KBM-7 (cell line): ENCODE results near the gene ODF2.
"Not testable (repeated sequence)": the region's sequence is repeated elsewhere in the genome, so short reads cannot be mapped to it uniquely, and the experiment has no call there.

Source experiments
- DNase-seq: peaks from one replicate; pipeline ENCODE4 v3.0.0-alpha.2; 2015
- in situ Hi-C: fragments of 300-500 bp; cut with MboI; formaldehyde crosslinking; loops from 2 replicates; pipeline ENCODE4 v1.14.3; 2020; ENCODE audit warnings: low sequenced_read_pairs, low pct_unique_long_range_greater_than_20kb, mixed read lengths

The ODF2 gene

DNA sequence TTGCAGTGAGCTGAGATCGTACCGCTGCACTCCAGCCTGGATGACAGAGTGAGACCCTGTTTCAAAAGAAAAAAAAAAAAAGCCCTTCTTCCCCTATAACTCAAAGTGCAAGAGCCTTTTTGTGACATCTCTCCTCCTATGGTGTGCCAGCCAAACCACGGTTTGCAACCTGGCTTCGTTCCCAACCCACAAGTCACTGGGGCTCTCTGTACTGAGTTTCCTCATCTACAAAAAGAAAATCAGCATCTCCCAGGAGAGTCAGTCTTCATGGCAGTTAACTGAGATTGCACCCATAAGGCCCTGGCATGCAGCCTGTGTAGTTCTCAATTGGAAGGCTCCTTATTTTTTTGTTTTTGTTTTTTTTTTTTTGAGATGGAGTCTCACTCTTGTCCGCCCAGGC lies 14.8 kb downstream of the ODF2 start:
- DNase-seq = peak; percentile 86
- in situ Hi-C loops = no loop called here

DNA sequence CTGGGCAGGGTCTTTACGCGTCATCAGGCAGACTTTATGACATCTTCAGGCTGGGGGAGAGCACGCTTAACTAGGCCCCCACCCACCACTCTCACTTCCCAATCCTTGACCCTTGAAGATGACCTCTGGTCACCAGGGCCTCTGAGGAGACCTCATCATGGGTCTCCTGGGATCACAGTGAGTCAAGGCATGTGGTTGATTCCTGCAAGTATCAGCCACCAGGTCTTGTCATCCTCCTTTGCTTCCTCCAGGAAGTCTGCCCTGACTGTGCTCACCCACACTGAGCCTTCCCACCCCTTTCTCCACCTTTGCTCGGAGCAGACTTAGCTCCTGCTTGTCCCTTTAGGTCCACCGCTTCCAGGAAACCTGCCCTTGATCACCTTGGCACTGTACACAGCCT lies 17.3 kb downstream of the ODF2 start:
- no peak for DNase-seq
- in situ Hi-C loops = no loop called here

DNA sequence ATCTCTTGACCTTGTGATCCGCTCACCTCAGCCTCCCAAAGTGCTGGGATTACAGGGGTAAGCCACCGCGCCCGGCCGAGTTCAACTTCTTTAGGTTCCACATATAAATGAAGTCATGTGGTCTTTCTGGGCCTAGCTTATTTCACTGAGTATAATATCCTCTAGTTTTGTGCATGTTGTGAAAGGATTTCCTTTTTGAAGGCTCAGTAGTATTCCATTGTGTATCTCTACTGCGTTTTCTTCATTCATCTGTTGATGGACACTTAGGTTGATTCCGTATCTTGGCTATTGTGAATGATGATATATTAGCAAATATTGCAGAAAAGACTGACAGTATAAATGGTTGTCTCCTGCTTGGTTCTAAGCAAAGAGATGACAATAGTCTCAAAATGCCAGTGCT lies 20.1 kb downstream of the ODF2 start:
- in situ Hi-C loops = no loop called here
- no peak for DNase-seq

DNA sequence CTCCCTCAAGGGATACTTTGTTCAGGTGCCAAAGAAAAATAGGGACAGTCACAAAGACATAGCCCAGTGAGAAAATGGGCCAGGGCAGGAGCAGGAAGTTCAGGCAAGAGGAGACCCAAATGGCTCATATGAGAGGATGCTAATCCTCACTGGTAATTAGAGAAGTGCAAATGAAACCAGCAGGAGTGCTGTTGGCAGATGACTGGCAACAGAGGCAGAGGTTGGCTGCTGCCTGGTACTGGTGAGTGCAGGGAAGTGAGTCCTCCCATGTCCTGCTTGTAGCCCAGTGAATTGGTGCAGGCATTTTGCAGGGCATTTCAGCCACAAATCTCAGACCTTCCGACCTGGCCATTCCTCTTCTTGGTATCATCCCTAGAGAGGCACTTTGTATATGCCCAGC lies 23.5 kb downstream of the ODF2 start:
- no peak for DNase-seq
- in situ Hi-C loops = no loop called here

DNA sequence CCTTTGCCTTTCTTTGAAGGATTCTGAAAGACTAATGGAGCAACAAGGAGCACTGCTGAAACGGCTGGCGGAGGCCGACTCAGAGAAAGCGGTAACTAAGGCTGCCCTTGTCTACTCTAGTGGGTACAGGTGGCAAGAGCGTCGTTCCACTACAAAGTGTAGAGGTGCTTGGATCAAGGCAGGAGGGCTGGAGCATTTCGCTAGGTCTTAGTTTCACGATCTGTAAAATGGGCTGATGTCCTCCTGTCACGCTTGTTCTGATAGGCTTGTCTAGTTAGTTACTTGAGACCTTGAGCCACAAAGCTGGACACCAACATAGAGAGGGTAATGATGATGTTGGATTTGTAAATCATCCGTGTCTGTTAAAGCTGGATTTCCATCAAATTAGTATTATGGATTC lies 25.8 kb downstream of the ODF2 start:
- no peak for DNase-seq
- in situ Hi-C loops = no loop called here

DNA sequence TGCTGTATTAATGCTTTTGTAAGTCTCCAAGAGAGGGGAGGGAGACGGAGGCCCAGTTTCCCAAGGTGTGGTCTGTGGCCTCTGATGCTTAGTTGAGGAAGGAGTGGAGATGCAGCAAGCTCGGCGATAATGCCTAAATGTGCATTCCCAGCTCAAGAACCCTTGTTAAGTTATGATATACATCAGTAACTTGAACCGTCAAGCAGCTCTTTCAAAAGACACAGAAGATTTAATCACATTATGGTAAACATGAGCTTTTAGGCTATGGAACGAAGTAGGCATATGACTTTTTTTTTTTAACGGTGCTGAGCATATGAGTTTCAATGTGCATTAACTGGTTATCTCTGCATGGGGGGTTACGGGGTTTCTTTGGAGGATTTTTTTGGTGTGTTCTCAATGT lies 26.4 kb downstream of the ODF2 start:
- in situ Hi-C loops = no loop called here
- no peak for DNase-seq

DNA sequence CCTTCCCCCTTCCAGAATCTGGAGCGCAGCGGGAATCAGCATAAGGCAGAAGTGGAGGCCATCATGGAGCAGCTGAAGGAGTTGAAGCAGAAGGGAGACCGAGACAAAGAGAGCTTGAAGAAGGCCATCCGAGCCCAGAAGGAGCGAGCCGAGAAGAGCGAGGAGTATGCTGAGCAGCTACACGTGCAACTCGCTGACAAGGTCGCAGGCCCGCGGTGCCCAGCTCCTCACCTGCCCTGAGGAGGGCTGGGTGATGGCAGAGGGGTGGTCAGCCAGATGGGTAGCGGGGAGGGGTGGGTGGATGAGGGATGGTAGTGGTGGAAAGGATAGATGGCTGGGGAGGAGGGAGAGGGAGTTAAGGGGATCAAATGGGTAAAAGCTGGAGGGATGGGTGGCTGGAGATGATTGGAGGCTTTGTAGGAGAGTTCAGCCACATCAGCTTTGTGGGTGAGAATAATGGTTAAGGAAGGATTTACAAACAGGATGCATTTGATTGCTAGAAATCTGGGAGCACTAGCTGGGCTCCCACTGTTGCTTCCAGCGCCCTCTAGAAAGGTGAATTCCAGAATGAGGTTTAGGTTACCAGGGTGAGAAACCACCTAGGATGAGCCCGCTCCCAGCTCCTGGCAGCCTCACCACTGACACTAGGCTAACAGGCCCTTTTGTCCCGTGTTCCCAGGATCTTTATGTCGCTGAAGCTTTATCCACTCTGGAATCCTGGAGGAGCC lies 29.0 kb downstream of the ODF2 start:
- in situ Hi-C loops = no loop called here
- DNase-seq = no peak

DNA sequence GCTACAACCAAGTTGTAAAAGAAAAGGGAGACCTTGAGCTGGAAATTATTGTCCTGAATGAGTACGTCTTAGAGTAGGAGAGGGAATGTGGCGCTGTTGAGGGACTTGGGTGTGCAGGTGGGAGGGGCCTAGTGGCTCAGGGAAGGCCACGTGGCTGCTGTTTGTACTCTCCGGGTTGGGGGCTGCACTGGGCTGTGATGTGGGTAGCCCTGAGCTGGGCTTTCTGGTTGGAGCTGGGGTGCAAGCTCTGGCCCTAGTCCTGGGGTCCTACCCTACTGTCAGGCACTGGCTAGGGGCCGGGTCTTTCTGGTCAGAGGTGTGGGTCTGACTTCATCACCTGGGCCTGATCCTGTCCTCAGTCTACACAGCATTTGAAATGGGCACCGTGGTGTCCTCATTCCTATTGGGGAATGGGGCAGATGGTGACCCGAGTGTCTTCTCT lies 29.6 kb downstream of the ODF2 start:
- no peak for DNase-seq
- in situ Hi-C loops = no loop called here

DNA sequence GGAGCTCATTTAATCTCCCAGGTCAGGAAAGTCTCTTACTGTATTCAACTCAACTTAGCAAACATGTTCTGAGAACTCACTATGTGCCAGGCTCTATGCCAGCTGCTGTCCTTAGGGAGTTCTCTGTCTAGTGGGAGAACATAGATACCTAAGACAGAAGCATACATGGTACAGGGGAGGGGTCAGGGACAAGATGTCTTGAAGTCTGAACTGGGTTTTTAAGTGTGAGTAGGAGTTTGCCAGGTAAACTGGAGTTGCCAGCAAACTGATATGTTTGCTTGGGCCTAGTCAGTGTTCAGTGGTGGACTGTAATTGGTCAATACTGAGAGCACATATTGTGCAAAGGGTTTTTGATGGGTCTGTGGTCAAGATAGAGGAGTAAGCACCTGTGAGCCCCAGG lies 30.4 kb downstream of the ODF2 start:
- DNase-seq = no peak
- in situ Hi-C loops = no loop called here

DNA sequence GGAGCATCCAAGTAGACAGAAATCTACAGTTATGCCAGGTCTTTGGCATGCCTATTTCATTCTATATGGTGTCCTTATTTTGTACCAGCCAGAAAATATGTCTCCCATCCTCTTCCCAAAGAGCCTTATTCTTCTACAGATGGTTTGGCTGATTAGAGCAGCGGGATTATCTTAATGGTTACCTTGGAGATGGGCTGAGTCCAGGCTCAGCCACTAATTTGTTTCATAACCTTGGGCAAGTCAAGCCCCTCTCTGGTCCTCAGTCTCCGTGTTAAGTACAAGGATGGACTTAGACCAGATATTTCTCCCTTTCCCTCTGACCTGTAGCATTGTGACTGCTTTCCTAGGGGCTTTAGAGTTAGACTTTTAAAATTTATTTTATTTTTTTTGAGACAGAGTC lies 37.6 kb downstream of the ODF2 start:
- in situ Hi-C loops = no loop called here
- no peak for DNase-seq

DNA sequence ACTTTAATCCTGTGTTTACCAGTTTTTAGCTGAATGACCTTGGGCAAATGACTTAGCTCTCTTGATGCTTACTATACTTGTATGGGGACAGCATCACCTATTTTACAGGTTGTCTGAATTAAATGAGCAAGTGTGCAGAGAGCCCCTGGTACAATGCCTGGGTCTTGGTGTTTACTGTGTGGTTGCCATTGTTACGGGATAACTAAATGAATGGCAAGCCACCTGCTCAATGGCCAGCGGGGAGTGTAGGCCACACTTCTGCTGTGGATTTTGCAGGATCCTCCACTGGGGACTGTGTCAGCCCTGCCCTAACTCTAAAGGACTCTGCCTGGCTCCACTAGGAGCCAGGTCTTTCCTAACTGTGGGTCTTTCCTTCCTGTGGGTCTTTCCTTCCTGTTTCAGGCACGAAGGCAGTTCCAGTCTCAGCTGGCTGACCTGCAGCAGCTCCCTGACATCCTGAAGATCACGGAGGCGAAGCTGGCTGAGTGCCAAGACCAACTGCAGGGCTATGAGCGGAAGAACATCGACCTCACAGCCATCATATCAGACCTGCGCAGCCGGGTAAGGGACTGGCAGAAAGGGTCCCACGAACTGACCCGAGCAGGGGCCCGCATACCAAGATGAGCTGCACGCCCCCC lies 38.4 kb downstream of the ODF2 start:
- peak; percentile 96 for DNase-seq
- in situ Hi-C loops = no loop called here

DNA sequence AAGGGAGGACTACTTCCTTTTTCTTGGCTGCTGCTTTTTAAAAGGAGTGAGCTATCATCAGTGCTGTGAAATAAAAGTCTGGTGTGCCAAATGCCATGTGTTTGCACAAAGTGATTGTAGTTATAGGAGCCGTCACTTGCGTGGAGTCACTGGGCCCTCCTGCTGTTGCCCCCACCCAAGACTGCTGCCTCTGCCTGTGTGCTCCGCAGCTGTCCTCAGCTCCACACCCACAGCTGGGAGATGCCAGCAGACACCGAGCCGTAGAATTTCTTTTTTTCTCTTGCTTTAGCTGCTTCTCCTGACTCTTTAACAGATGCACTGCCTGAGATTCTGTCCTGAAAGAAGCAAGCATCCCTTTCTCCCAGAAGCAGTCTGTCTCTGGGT lies 38.9 kb downstream of the ODF2 start:
- in situ Hi-C loops = no loop called here

DNA sequence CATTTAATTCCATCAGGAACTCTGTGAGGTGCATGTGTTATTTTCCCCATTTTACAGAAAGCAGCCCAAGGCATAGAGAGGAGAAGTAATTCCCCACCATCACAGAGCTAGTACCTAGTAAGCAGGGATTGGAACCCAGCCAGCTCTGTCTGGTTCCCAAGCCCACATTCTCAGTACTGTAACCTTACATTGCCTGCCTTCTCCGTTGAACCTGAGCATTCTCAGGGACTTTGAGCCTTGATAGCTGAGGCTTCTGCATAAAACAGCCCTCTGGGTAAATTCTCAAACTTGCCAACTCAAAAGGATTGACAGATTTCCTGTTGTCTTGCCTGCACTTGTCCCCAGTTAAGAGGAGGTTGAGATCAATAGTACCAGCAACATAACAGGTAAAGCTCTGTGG lies 39.5 kb downstream of the ODF2 start:
- no peak for DNase-seq
- in situ Hi-C loops = no loop called here

More for the DNA sequence above, 38.9 kb downstream of the ODF2 start:
- DNase-seq = no peak

DNA sequence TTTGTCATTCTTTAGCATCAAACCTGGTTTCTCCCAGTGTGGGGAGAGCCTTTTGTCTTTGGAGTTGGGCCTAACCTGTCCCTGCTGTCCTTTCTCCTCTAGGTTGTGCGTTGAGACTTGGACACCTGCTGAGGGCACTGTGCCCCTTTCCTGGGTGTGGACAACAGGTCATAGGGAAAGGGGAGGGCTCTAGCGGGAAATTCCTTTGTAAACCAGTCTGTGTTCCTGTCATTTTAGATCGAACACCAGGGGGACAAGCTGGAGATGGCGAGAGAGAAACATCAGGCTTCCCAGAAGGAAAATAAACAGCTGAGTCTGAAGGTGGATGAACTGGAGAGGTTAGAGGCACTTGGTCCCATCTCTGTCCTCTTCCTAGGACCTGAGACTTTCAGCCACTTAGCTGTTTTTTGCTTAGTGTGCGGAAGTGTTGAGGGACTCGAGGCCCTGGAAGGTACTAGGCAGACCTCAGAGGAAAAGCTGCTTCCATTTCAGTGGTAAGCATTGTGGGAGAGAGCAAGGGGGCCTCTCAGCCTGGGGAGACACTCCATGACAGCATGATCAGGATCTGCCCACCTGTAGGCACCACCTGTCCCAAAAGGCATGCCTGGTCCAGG lies 40.1 kb downstream of the ODF2 start:
- DNase-seq = no peak
- in situ Hi-C loops = no loop called here

DNA sequence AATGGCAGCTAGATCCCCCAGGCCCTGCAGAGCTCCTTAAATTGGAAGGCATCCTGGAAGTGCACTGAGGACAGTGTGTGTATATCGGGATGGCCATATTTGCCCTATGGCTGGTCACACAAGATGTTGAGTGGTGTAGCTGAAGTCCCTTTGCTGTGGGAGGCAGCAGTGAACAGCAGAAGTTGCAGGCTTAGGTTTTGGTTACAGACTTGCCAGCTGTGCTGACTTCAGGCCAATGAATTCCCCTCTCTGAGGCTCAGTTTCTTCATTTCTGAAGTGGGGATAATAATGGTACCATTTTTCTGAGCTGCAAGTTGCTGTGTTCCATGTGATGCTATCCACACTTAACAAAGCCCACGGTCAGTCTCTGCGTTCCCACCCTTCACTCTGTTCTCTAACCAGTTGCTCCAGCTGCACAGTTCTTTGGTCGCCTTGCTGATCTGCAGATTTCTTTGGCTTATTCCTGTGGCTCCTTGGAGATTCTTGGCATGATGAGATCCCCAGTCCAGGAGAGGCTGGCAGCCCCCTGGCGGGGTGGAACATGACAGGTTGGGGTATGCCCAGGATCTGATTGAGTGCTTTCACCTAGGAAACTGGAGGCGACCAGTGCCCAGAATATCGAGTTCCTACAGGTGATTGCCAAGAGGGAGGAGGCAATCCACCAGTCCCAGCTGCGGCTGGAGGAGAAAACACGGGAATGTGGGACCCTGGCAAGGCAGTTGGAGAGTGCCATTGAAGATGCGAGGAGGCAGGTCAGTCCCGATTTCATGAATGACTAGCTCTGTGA lies 42.2 kb downstream of the ODF2 start:
- in situ Hi-C loops = no loop called here
- no peak for DNase-seq

DNA sequence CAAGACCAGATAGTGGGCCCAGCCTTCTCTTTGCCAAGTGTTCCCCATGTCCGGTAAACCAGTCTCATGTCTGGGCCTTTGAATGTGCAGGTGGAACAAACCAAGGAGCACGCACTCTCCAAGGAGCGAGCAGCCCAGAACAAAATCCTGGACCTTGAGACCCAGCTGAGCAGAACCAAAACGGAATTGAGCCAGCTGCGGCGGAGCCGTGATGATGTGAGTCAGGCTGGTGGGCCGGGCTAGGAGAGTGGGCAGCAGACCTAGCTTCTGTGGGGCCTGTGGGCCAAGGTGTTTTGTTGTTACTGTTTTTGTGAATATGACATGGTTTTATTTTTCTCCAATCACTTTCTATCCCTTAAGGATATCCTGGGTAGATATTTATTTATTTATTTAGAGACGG lies 43.1 kb downstream of the ODF2 start:
- in situ Hi-C loops = no loop called here
- no peak for DNase-seq

DNA sequence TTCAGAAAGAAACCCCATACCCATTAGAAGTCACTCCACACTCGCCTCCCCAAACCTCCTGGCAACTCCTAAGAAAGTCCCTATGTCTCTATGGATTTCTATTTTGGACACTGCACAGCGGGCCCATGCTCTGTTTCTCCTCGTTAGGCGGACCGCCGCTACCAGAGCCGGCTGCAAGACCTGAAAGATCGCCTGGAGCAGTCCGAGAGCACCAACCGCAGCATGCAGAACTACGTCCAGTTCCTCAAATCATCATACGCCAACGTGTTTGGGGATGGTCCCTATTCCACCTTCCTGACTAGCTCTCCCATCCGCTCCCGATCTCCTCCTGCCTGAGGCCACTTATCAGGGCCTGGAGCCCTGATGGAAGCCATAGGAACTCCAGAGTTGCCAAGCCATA lies 44.1 kb downstream of the ODF2 start:
- in situ Hi-C loops = no loop called here
- DNase-seq = no peak

DNA sequence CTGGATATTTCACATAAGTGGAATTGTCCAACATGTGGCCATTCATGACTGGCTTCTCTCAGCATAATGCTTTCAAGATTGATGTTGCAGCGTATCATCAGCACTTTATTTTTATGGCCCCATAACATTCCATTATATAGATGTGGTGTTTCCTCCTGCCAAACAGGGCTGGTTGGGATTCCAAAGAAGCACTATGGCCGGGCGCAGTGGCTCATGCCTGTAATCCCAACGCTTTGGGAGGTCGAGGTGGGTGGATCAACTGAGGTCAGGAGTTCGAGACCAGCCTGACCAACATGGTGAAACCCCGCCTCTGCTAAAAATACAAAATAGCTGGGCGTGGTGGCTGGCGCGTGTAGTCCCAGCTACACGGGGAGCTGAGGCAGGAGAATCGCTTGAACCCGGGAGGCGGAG lies 47.6 kb downstream of the ODF2 start:
- in situ Hi-C loops, DNase-seq: not testable (repeated sequence)

DNA sequence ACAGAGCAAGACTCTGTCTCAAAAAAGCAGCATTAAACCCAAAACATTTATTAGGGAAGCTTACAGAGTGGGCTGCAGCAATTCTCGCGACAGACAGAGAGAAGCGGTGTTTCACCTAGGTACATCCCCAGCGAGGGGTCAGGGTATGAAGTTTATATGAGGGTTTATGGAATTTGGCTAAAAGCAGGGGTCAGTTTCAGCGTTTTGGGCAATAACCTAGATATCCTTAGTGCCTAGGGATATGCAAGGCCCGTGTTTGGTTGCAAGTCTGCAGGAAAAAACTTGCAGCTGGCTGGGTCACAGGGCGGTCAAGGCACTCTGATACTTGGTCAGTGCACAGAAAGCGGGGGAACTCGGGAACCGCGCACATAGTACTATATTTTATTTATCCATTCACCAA lies 48.1 kb downstream of the ODF2 start:
- DNase-seq = no peak
- in situ Hi-C loops = no loop called here
